ENCODE results near the gene SUGT1.
"Not testable (repeated sequence)": the region's sequence is repeated elsewhere in the genome, so short reads cannot be mapped to it uniquely, and the experiment has no call there.

SUGT1 gene

DNA sequence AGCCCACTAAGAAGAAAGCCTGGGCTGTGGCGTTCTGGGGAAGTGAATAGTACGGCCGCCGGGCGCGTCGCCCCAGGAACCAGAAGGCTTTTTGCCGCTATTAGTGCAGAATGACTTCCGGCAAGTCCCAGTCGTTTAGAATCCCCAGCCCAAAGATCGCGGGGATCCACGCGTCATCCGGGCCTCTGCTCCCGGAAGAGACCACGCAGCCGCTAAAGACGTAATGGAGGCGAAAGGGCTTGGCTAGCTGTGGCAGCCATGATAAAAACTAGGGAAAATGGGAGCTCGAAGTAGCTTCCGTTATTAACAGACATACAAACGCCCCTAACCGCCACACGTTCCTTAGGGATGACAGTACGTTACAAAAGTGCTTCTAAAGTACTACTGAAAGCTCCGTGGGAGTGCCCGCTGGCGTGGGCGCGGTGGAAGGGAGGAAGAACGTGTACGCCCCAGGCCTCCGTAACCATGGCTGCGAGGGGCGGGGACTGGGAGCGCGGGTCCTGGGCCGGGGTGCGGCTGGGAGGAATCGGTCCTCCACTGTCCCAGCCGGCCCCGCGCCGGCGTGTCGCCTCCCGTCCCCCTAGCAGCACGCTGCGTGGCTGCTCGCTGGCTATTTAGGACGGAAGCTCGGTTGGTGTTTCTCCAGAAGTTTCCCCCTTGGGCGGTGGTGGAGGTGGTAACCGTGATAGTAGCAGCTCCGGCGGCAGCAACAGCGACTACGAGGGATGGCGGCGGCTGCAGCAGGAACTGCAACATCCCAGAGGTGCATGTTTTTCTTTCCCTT lies at the start of gene SUGT1:
Gene SUGT1 (plus strand): TSS at position 641 of the 784 bp plus-strand sequence. CDS start 85 bp downstream, at position 726.
- DNase-seq = peak; percentile 95

DNA sequence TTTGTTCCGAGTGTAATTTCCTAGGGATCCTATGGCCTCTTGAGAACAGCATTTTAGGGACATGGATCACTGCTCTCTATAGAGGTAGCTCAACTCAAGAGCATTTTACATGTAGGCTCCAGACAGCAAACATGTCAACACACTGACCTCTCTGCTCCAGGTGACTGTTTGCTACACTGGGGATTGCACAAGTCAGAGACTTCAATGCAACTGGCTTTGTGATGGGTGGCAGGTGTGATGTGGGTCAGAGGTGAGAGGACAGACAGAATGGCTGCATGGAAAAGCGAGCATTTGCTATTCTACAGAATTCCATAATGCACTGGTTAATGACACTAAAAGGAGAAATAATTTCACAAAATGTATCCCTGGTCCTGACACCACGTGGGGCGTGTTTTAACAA lies 49.3 kb upstream of the SUGT1 start:
- DNase-seq = not testable (repeated sequence)

DNA sequence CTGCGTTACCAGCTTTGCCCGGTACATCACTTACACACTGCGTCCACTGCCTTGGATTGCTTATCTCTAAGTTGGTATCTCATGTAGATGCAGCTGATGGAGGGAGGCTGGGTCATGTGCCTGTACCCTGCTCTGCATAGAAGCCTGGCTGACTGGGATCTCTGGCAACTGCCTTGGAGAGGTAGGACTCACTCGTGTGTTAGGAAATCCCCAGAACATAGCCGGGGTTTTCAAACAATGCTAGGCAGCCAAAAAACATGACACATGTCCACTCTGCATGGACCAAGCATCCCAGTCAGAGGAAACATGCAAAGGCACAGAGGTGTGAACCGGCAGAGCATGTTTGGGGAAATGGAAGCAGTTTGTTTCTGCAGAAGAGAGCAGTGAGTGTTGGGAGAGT lies 46.5 kb upstream of the SUGT1 start:
- DNase-seq = not testable (repeated sequence)

DNA sequence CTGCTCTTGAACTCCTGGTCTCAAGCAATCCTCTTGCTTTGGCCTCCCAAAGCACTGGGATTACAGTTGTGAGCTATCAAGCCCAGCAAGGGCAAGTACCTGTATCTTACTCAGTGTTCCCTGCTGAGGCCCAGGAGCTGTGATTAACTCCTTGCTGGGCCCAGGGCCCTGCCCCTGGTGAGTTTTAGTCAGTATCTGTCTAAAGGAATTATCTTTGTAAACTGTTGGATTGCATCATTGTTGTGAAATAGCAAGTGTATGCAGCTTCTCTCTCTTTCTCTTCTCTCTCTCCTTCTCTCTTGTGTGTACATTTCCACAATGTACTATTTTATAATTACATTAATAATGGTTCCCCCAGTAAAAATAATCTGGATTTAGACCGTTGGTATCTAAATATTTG lies 45.8 kb upstream of the SUGT1 start:
- DNase-seq = not testable (repeated sequence)

DNA sequence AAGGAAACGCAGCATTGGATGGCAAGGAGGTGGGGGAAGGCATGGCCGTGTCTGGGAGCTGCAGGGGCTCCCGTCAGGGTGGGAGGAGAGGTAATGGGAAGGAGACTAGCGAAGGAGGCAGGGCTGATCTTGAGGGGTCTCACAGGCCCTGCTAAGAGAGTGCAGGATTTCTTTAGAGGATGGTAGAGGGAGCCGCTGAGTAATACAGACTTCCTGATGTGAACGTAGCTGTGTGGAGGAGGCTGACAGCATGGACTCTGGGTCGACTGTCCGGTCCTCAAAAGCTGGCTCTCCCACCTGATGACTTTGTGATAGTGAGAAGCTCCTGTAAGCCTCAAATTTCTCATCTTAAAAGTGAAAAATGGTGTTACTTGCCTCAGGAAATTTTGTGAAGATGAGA lies 44.5 kb upstream of the SUGT1 start:
- DNase-seq = not testable (repeated sequence)

DNA sequence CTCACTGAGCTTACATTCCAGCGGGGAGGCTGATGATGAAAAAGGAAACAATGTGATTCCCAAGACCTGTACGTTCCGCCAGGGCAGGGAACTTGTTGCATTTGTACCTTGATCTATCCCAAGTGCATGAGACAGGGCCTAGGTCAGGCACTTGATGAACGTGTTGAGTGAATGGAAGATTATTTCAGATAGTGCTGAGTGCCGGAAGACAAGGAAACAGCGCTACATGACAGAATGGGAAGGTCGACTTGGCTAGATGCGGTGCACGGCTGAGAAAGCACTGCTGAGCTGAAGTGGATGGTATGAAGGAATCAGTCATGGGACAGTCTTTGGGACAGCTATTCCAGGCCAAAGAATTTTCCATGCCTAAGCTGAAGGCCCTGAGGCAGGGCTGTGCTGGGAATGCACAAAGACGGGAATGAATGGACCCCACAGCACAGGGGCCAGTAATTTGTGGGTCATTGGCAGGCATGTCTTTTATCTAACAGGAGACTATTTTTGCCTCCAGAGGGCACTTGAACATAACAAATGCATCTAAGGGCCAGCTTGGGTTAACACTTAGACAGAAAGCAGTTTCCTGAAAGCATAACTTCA lies 43.5 kb upstream of the SUGT1 start:
- DNase-seq = not testable (repeated sequence)

DNA sequence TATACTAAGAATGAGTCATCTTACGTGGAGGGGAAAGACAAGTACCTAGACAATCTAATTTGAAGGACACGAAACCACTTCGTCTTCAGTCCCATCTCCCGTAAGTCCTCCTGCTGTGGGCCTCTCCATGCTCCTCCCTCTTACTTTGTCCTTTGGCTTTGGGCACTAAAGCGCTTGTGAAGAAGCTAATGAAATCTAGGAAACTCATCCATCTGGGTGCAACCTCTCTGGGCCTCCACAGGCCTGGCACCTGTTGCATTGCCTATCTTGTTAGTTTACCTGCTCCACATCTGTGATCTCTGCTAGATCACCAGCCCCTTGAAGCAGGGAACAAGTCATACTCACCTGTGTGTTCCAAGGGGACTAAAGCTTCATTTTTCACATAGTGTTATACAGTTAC lies 42.5 kb upstream of the SUGT1 start:
- not testable (repeated sequence) for DNase-seq

DNA sequence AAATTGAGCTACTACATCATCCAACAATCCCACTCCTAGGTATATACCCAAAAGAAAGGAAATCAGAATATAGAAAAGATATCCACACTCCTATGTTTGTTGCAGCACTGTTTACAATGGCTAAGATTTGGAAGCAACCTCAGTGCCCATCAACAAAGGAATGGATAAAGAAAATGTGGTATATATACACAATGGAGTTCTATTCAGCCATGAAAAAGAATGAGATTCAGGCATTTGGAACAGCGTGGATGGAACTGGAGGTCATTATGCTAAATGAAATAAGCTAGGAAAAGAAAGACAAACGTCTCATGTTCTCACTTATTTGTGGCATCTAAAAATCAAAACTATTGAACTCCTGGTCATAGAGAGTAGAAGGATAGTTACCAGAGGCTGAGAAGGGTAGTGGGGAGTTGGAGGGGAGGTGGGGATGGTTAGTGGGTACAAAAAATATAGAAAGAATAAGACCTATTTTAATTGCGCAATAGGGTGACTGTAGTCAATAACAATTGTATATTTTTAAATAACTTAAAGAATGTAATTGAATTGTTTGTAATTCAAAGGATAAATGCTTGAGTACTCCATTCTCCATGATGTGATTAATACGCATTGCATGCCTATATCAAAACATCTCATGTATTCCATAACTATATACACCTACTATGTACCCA lies 37.4 kb upstream of the SUGT1 start:
- no peak for DNase-seq

DNA sequence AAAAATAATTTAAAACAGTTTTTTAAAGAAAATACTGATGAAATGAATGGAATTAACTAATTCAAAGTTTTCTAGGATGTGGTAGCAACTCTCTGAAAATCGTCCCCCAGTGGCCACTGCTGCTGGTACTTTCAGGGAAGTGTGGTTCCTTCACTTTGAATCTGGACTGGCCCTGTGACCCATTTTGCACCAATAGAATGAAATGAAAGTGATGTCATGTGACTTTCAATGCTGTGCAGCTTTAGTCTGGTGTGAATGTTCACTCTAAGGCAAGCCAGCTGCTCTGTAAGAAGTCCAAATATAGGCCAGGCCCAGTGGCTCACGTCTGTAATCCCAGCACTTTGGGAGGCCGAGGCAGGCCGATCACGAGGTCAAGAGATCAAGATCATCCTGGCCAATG lies 36.8 kb upstream of the SUGT1 start:
- DNase-seq = no peak

DNA sequence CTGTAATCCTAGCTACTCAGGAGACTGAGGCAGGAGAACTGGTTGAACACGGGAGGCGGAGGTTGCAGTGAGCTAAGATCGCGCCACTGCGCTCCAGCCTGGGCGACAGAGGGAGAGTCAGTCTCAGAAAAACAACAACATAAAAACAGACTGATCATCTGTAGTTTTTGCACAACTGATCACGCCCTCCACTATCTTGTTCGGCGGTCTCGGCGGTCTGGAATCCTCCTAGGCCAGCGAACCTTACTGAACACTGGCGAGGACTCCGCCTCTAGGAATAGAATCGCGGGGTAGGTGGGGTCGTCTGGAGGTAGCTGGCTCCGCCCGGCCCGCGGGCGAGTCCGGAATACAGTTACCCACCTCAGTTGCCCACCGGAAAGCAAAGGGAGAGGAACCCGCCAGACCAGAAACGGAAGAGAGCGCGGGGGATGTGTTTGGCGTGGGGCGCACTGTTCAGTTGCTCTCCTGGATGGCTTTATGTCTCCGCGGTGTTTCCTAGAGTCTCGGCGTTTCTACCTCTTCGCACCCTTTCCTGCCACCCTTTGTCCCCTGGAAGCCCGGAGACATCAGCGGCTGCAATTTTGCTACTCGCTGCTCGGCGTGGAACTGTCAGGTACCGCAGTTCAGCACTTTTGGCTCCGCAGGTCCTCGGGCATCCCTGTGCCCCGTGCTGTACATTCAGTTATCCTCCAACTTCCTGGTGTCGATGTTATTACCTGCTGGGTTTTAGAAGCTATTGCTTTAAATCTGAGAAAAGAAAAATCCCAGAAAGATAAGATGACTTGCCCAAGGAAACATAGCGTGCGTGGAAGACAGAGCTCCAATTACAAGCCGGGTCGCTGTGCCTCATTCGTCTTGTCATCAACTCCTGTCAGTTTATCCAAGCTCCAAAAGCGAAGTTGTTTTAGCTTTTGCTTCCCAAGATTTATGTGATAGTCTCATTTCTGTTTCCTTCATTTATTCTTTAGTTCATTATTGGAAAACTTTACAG lies 35.3 kb upstream of the SUGT1 start:
- DNase-seq = peak; percentile 47

DNA sequence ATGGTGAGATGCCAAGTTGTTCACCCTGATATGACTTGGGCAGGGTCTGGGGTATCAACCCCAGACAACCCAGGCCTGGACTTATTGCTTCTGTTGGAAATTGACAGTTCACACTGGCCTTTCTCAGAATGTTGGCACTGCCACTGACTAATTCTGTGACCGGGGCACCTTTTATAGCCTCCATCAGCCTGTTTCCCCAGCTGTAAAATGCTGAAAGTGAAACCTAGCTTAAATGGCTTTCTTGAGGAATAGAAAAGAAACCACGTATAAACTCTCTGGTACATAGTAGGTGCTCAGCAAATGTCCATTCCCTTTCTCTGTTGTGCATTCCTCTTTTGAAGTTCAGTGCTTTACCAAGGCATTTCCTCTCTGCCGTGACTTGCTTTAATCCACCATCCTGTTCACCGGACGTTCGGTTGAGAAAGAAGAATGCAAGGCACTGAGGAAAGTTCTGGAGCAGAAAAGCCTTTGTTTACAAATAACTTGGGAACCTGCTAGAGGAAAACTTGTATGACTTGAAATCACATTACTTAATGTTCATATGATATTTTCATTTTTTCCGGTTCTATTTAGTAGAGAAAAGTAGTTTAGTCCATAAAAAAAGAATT lies 21.4 kb upstream of the SUGT1 start:
- DNase-seq = not testable (repeated sequence)

DNA sequence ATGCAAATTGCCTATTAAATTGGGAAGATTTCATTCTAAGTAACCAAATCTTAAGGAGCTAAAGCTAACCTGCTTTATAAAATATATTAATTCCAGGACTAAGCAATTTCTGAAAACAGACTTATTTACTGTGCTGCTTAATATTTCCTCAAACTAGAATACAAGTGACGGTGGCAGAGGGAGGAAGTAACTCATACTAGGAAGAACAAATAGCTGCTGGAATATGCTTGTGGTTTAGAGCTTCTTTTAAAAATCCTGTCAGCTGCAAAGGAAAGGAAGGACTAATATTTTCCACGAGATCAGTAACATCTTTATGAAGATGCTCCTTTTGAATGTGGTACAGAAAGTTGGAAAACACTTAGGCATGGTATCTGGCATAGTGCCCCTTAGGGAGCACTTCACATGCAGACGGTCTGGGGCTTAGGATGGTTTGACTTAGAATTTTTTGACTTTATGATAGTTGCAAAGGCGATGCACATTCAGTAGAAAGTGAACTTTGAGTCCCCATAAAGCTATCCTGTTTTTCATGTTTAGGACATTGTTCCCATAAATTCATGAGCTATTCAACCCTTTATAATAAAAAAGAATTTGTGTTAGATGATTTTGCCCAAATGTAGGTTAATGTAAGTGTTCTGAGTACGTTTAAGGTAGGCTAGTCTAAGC lies 13.8 kb upstream of the SUGT1 start:
- no peak for DNase-seq

DNA sequence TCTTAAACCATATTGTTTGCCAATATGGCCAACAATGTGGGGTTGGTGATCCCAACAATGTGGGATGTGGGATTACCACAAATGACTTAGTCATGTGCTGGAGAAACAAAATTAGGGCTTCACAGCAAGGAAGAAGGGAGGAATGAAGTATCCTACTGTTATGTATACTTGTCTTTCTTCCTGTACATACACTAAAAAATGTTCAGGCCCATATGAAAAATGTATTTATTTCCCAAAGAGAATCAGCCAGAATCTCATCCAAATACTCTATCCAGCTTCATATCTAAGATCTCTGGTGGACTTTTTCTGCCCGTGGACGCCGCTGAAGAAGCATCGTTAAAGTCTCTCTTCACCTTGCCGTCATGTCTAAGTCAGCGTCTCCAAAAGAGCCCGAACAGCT lies 10.5 kb upstream of the SUGT1 start, which contains the start of gene HNRNPA1L2:
Gene HNRNPA1L2 (plus strand): TSS at position 301 of the 400 bp plus-strand sequence. CDS start 62 bp downstream, at position 363.
- DNase-seq = no peak

DNA sequence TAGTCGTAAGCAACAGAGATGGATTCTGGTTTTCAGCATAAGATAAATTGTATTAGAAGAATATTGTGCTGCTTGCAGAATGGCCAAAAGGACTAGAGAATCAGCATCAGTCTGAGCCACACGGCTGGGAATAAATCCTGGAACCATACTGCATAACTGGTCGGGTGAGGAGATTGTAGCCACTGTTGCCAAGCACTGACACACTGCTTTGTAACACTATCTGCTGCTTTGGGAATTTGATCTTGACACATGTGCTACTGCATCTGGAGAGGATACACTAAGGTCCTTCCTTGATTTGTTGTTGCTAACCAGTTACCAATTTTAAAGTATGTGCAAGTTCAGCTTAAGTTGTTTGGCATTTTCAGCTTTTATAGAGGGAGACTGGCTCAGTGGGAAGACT lies 8.5 kb upstream of the SUGT1 start:
- no peak for DNase-seq

DNA sequence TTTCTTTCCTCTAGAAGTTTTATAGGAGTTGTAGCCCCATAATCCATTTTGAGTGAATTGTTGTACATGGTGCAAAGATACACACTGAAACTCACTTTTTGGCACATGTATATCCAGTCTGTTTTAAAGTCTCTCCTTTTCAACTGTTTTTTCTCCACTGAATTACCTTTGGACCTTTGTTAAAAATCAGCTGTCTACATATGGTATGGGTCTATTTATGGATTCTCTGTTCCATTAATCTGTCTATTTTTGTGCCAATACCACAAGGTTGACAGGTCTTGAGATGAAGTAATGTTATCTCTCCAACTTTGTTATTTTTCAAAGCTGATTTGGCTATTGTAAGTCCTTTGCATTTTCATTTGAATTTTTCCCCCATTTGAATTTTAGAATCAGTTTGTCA lies 5.7 kb upstream of the SUGT1 start:
- DNase-seq = no peak

DNA sequence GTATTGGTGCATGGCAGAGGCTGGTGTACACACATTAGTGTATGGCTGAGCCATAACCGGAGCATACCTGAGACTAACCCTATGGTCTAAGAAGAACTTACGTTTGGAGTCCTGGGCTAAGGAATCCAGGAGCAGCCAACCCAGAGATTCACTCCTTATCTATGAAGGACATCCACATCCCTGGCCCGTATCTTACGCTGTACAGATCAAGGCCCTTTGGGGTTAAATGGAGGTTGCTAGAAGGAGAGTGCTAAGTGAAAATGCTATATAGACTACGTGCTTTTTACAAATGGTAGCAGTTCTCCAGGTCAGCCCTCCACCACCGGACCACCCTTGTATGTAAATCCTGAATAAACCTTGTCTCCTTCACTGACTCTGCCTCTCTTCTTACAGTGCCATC lies 1.9 kb upstream of the SUGT1 start:
- no peak for DNase-seq

DNA sequence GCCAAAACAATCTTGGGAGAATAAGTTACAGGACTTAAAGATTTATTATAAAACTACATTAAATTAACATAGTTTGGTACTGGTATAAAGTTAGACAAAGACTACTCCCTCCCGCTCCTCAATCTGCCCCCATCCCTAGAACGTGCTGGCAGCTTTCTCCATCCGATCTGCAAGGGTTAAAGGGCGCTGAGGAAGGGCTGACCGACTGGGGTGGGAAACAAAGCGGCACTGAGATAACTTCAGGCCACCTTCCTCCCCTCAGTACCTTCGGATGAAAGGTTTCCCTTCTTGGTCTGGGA lies 790 bp upstream of the SUGT1 start:
- DNase-seq = no peak

DNA sequence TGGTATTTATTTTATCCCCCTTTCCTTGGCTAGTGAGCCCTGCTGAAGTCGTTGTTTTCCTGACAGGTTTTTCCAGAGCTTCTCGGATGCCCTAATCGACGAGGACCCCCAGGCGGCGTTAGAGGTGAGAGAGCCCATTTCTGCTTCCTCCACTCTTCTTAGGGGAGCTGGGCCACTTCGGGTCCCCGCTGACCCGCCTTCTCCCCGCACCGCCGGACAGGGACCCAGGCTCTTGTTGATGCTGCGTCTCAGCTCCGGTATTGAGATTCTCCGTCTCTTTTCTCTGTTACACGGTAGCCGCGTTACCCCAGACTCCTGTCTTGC lies 306 bp downstream of the SUGT1 start:
- no peak for DNase-seq

DNA sequence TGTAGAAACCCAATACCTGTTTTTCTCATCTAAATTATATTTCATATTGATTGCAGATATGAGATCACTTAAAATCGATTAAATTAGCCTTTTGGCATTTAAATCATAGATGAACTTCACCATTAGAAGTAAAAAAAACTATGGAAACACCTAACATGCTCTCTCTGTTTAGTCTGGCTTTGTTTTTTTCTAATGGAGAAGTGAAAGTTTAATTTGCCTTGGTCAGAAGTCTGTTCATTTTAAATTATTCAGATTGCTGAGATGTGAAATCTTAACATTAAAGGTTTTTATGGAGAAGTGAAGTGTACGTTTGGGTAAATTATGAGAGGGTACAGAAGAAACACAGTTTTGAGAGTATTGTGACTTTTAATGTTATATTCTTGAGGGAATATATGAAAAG lies 6.7 kb downstream of the SUGT1 start:
- no peak for DNase-seq

DNA sequence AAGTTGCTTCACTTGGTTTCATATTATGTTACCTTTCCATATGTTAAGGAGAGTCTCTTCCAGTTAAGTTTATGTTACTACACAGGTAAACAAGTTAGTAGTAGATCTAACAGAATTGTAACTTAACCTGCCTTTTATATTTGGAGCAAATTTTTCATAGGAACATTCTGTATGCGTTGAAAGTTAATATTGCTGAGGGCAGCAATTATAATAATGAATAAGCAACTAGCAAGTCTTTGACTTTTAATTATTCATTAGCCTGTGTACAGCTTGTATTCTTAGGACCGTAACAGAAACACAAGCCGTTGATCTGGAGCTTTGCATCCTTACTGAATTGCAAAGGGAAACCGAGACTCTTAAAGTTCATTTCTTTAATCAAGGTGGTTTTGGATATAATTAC lies 11.6 kb downstream of the SUGT1 start:
- DNase-seq = no peak

DNA sequence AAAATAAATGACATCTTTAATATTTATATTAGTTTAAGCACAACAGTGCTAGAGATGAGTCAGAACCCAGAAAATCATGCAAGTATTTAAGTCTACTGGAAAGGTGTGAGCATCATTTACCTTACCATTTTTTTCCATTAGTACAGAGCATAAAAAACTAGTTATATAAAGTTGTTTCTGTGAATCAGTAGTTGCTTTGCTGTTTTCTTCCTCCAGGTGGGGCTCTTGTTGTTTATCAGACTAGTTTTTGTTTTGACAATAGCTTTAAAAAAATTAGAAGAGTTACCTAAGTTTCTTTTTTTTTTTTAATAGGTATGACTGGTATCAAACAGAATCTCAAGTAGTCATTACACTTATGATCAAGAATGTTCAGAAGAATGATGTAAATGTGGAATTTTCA lies 12.7 kb downstream of the SUGT1 start:
- no peak for DNase-seq

DNA sequence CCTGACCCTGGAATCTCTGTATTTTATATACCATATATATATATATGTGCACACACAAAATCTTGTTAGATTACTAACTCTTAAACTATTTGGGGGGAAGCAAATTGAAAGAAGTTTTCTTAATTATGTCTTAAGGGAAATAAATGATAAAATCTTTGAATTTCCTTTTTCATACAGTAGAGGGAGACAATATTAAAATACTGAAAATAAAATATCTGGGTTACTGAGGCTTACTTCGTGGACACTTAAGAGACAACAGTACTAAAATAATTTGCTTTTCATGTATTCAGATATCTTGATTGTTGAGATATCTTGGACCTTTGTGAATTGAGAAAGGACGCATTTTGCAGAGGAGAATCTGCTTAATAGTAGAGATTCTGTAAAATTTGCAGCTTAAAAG lies 17.0 kb downstream of the SUGT1 start:
- no peak for DNase-seq
